HG02970 (cell line): ENCODE measurements around the gene GARIN1A.
"Not testable (repeated sequence)": the region's sequence is repeated elsewhere in the genome, so short reads cannot be mapped to it uniquely, and the experiment has no call there.

ENCODE experiments used
- ATAC-seq: cut with Tn5 transposase; IDR thresholded peaks from one replicate; pipeline ENCODE4 v1.9.1; 2021; ENCODE audit warnings: mild to moderate bottlenecking, moderate library complexity, moderate number of reproducible peaks; ENCODE audit not compliant: unreplicated experiment, low FRiP score

Gene GARIN1A

GRCh38 chr7:128671992-128672391, at the start of gene GARIN1A:
TSS of gene GARIN1A (plus strand) at chr7:128672292. CDS start at chr7:128672398, 106 bp downstream.
- ATAC-seq = no peak

GRCh38 chr7:128627124-128627523, 45.0 kb upstream of the GARIN1A start:
- ATAC-seq = not testable (repeated sequence)

- ATAC-seq = not testable (repeated sequence)
Measured at GRCh38 chr7:128633915-128634314, 38.2 kb upstream of the GARIN1A start.

- ATAC-seq = not testable (repeated sequence)
Measured at GRCh38 chr7:128645206-128645605, 26.9 kb upstream of the GARIN1A start.

GRCh38 chr7:128645844-128646243, 26.2 kb upstream of the GARIN1A start:
- ATAC-seq = not testable (repeated sequence)

- ATAC-seq = not testable (repeated sequence)
Measured at GRCh38 chr7:128646877-128647276, 25.2 kb upstream of the GARIN1A start.

GRCh38 chr7:128651096-128651495, 21.0 kb upstream of the GARIN1A start:
- not testable (repeated sequence) for ATAC-seq

- not testable (repeated sequence) for ATAC-seq
Measured at GRCh38 chr7:128652606-128653005, 19.5 kb upstream of the GARIN1A start.

- ATAC-seq = not testable (repeated sequence)
Measured at GRCh38 chr7:128653197-128653596, 18.9 kb upstream of the GARIN1A start.

GRCh38 chr7:128654080-128654479, 18.0 kb upstream of the GARIN1A start:
- ATAC-seq = not testable (repeated sequence)

GRCh38 chr7:128654501-128654900, 17.6 kb upstream of the GARIN1A start:
- not testable (repeated sequence) for ATAC-seq

GRCh38 chr7:128658428-128658827, 13.7 kb upstream of the GARIN1A start:
- ATAC-seq = not testable (repeated sequence)

GRCh38 chr7:128660596-128660995, 11.5 kb upstream of the GARIN1A start:
- no peak for ATAC-seq

GRCh38 chr7:128661446-128661845, 10.6 kb upstream of the GARIN1A start:
- no peak for ATAC-seq

GRCh38 chr7:128662091-128662490, 10.0 kb upstream of the GARIN1A start:
- ATAC-seq = no peak

- ATAC-seq = not testable (repeated sequence)
Measured at GRCh38 chr7:128663223-128663622, 8.9 kb upstream of the GARIN1A start.

- ATAC-seq = no peak
Measured at GRCh38 chr7:128665057-128665456, 7.0 kb upstream of the GARIN1A start.

GRCh38 chr7:128666200-128666599, 5.9 kb upstream of the GARIN1A start:
- no peak for ATAC-seq

GRCh38 chr7:128672927-128673517, 930 bp downstream of the GARIN1A start:
- no peak for ATAC-seq

- no peak for ATAC-seq
Measured at GRCh38 chr7:128673571-128673970, 1.5 kb downstream of the GARIN1A start.

- ATAC-seq = no peak
Measured at GRCh38 chr7:128676665-128677064, 4.6 kb downstream of the GARIN1A start.

GRCh38 chr7:128679920-128680319, 7.8 kb downstream of the GARIN1A start:
- no peak for ATAC-seq
